ENCODE data around the gene ZNF189.

Gene ZNF189

DNA sequence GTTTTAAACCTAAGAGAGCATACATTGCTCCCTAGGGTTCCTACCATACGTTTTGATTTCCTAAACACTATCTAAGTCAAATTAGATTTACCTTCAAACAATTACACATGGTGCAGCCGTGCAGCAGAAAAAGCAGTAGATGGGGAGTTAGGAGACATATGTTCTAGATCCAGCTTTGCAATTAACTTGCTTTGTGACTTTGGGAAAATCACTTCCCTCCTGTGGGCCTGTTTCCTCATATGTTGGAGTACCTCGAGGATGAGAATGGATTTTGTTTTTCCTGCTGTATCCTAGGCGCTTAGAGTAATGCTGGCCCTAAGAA, 944 bp upstream of the ZNF189 start:
- TF ChIP-seq, protein P1, sequence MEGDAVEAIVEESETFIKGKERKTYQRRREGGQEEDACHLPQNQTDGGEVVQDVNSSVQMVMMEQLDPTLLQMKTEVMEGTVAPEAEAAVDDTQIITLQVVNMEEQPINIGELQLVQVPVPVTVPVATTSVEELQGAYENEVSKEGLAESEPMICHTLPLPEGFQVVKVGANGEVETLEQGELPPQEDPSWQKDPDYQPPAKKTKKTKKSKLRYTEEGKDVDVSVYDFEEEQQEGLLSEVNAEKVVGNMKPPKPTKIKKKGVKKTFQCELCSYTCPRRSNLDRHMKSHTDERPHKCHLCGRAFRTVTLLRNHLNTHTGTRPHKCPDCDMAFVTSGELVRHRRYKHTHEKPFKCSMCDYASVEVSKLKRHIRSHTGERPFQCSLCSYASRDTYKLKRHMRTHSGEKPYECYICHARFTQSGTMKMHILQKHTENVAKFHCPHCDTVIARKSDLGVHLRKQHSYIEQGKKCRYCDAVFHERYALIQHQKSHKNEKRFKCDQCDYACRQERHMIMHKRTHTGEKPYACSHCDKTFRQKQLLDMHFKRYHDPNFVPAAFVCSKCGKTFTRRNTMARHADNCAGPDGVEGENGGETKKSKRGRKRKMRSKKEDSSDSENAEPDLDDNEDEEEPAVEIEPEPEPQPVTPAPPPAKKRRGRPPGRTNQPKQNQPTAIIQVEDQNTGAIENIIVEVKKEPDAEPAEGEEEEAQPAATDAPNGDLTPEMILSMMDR (IDR thresholded peaks at IDR 0.05), result no peak

DNA sequence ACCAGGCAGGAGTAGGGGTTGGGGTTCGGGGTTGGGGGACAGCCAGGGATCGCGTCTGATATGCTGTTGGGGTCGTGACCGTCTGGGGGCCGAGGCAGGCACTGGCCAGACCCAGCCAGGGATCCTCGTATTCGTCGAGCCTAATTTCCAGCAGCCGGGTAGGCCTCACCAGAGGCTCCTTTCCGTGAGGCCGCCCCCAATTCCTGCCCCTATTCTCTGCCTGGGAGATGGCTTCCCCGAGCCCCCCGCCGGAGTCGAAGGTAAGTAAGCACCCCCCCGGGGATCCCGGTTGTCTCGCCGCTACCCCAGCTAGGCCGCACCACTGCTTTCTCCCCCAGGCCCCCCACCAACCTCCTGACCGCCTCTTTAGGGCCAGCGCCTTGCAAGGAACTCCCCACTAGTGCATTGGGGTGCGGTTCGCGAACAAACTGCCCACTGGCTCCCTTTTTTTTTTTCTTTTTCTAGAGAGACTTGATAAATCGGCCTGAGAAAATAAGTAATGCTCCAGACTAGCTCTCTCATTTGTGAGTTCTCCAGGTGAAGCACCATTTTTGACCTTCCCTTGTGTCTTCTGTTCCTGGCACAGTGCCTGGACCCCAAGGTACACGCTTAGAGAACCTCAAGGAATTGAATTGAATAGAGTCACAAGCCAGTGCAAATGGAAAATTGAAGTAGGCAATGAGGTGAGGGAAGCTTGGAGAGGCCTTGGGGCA, 435 bp downstream of the ZNF189 start:
- TF ChIP-seq, protein P1 (IDR thresholded peaks at IDR 0.05), result no peak

DNA sequence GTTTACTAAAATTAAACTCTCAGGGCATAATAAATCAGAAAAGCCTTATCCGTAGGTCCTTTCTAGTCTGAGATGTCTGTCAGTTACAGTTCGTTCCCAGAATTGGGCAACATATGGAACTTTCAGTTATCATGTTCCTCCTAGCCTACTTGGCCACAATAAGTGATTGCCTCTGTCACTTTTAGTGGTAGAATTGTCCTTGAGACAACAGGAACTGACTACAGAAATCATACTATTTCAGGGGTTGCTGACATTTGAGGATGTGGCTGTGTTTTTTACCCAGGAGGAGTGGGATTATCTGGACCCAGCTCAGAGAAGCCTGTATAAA, 956 bp downstream of the ZNF189 start:
- TF ChIP-seq, protein P1 (IDR thresholded peaks at IDR 0.05), result no peak

DNA sequence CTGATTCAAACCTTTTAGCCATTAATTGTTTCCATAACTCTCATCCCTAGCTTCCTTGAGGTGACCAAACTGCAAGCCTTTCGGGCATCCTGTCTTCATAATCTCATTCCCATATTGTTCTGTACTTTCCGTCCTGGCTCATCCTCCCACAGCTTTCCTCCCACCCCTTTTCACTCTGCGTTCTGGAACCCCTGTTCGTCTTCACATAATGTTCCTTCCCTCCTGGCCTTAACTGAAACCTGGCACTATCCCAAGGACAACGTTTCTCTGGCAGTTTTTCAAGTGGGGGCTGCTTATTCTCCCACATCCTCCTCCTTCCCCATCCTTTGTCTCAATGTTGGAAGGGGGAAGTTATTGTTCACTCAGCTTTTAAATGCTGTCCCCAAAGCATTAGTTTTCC, 1.5 kb downstream of the ZNF189 start:
- TF ChIP-seq, protein P1 (IDR thresholded peaks at IDR 0.05), result no peak

DNA sequence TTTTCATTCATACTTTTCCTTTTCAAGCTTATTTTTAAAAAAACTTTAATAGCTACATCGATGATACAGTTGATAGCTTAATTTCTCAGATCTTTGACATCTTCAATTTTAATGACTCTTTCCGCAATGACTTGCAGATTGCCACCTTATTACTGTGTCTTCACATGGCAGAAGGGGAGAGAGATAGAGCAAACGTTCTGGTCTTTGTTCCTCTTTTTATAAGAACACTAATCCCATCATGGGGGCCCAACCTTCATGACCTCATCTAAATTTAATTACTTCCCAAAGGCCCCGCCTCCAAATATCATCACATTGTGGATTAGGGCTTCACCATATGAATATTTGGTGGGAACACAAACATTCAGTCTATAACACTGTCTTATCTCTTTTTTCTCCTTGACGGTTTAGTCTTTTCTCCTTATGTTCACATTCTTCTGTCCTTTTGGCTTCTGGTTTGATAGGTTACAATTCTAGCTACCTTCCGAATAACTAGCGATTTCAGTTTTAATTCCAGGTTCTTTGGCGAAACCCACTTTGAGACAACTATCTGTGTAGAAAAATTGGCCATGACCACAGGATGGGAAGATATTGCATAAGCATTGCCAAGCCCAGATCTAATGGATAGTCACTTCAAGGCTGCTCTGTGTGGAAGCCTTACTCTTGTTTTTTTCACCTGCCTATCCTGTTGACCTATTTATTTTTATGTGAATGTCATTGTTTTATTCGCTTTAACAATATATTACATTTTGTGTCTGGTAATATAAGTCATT, 5.0 kb downstream of the ZNF189 start:
- TF ChIP-seq, protein P1 (IDR thresholded peaks at IDR 0.05), result no peak

DNA sequence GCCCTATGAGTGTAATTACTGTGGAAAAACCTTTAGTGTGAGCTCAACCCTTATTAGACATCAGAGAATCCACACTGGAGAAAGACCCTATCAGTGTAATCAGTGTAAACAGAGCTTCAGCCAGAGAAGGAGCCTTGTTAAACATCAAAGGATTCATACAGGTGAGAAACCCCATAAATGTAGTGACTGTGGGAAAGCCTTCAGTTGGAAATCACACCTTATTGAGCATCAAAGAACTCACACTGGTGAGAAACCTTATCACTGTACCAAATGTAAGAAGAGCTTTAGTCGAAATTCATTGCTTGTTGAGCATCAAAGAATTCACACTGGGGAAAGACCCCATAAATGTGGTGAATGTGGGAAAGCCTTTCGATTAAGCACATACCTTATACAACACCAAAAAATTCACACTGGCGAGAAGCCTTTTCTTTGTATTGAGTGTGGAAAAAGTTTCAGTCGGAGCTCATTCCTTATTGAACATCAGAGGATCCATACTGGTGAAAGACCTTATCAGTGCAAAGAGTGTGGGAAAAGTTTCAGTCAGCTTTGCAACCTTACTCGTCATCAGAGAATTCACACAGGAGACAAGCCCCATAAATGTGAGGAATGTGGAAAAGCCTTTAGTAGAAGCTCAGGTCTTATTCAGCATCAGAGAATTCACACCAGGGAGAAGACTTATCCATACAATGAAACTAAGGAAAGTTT, 9.9 kb downstream of the ZNF189 start:
- TF ChIP-seq, protein P1 (IDR thresholded peaks at IDR 0.05), result no peak

DNA sequence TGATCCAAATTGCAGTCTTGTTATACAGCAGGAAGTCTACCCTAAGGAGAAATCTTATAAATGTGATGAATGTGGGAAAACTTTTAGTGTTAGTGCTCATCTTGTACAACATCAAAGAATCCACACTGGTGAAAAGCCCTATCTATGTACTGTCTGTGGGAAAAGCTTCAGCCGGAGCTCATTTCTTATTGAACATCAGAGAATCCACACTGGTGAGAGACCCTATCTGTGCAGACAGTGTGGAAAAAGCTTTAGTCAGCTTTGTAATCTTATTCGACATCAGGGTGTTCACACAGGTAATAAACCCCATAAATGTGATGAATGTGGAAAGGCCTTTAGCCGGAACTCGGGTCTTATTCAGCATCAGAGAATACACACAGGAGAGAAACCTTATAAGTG, 10.4 kb downstream of the ZNF189 start:
- TF ChIP-seq, protein P1 (IDR thresholded peaks at IDR 0.05), result no peak
